AG09309 (cell line): ENCODE data around the gene ZNF823.

ENCODE experiments used
- DNase-seq: peaks from one replicate; pipeline ENCODE4 v3.0.0-alpha.2; 2010; ENCODE audit warnings: low read depth
- H3K4me3 ChIP-seq: 2 replicates; pipeline ENCODE4 v1.5.1; 2011; ENCODE audit warnings: mild to moderate bottlenecking, low read depth, low read length, moderate library complexity; ENCODE audit not compliant: control insufficient read depth
- CTCF ChIP-seq: IDR thresholded peaks from 2 replicates; pipeline ENCODE4 v1.5.1; 2011; ENCODE audit warnings: mild to moderate bottlenecking, low read depth, low read length, inconsistent platforms; ENCODE audit not compliant: insufficient read depth, control insufficient read depth; ENCODE audit errors: missing control alignments

Gene ZNF823

DNA sequence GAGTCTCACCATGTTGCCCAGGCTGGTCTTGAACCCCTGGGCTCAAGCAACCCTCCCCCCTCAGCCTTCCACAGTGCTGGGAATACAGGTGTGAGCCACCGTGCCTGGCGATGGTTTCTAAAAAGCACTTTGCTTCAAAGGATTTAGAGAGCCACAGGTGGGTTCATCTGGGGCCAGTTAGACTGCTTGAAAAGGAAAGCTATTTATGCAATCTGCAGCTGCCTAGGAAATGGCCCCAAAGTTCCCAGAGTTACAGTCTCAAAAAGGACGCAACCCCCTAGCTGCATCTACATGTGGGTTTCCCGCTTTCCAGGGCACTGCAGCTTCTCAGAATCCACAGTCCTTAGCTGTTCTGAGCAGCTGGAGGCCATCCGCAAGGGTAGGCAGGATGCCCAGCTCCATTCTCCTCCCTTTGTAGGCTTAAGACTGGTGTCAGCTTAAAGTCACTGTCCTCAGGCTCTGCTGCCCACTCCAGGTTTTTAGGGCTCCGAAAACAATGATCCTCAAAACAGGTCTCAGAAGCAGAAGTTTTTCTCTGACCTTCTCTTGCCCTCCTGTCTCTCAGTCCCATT, 41.4 kb downstream of the ZNF823 start:
- TF ChIP-seq CTCF, result no peak
- H3K4me3 ChIP-seq, result no peak overlapping the region
- no peak for DNase-seq

DNA sequence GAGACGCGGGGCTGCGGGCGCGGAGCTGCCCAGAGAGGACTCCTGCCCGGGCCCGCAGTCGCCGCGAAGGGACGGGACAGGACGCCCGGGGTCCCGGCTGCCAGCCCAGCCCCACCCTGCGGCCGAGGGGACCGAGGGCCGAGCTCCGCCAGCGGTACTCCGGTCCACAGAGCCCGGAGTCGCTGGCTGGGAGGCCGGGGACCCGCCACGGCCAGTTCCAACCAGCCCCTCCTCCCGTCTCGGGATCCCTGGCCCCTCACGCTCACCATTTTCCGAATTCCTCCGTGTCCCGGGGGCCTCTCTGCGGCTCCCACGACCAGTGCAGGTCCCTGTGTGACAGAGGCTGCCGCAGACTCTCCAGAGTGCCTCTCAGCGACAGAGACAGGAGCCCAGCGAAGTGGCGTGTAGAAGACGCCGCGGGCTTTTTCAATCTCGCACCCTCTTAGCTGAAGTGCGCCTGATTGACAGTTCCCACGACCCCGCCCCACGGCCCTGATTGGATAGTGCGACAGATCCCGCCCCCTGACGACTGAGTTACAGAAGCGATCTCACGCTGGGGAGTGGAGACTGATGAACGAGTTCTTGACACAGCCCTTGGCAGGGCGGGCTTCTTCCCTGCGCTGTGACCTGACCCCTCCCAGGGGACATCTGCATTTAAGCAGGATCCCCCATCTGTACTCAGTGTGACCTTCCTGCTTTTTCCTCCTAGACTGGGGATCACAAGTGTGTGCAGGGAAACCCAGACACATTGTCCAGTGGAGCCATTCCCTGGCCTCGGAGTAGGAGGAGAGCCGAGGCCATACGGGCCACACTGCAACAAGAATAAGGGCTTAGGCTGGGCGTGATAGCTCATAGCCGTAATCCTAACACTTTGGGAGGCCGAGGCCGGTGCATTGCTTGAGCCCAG, 44.0 kb downstream of the ZNF823 start:
- peak overlapping the region; percentile 64 for H3K4me3 ChIP-seq
- TF ChIP-seq CTCF, result no peak
- peak; percentile 52 for DNase-seq

DNA sequence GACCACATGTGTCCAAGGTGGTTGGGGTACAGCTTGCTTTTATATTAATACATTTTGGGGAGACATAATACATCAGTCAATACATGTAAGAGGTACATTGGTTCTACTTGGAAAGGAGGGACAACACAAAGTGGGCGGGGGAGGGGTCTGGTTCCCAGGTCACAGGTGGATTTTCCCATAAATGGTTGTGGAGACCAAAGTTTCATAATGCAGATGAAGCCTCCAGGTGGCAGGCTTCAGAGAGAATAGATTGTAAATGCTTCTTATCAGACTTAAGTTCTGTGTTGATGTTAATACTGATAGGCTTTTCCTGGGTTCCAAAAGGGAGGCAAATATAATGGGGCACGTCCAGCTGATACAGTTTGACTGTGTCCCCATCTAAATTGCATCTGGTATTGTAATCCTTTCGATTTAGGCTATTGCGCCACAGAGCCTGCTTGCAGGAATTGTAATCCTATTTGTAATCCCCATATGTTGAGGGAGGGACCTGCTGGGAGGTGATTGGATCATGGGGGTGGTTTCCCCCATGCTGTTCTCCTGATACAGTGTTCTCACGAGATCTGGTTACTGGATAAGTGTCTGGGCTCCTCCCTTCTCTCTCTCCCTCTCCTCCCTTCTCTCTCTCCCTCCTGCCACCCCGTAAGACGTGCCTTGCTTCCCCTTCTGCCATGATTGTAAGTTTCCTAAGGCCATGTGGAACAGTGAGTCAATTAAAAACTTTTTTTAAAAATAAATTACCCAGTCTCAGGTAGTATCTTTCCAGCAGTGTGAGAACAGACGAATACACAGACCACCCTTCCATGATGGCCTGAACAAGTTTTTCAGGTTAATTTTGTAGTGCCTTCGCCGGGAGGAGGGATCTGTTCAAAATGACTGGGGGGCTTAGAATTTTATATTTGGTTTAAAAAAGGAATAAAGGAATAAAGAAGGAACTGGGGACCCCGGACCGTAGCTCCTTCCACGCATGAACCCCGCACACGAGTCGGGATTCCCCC, 44.9 kb downstream of the ZNF823 start:
- peak; percentile 54 for DNase-seq
- H3K4me3 ChIP-seq, result peak overlapping the region; percentile 64
- TF ChIP-seq CTCF, result peak; percentile 17

GRCh38 chr19:11692127-11692790, 46.5 kb downstream of the ZNF823 start:
- no peak for TF ChIP-seq CTCF

GRCh38 chr19:11685676-11686650, 52.8 kb downstream of the ZNF823 start:
- no peak overlapping the region for H3K4me3 ChIP-seq
- no peak for TF ChIP-seq CTCF
- DNase-seq, result no peak

More at GRCh38 chr19:11692127-11692790, 46.5 kb downstream of the ZNF823 start:
- no peak overlapping the region for H3K4me3 ChIP-seq
- no peak for DNase-seq
